ENCODE results near the gene RALBP1. TPM values are rescaled to one million over a fixed set of nuclear protein-coding genes. Genes with fewer than 3 reads are reported as not detected.

The RALBP1 gene
- total and polyA plus RNA-seq, 2 experiments from 2014 or later: 33.5 to 68.0 TPM

- Histone ChIP-seq H3K27me3 (no peaks in the 10 kb centered on the region), H3K36me3 (peaks cover 45% of the 10 kb centered on the region), H3K4me1 (ENCODE audit: low read depth) (no peaks in the 10 kb centered on the region), H3K9me3 (ENCODE audit: low read depth) (no peaks in the 10 kb centered on the region), H3K4me3 (no peak overlapping the region), H3K27ac (no peak overlapping the region)
- no peak for DNase-seq (ENCODE audit: low read depth in 1 of 2, low spot score in 1 of 2)
- no peak for TF ChIP-seq CTCF (IDR thresholded peaks at IDR 0.05; ENCODE audit: low read depth, low read length)
These were observed 111.5 kb downstream of the RALBP1 start for GRCh38 chr18:9586814-9587213.

Other genes starting within 250 kb of the RALBP1 start
- 19.4 and 20.9 TPM in 2 replicates for gene TWSG1, start 140.7 kb upstream of the RALBP1 start, total RNA-seq
- 21.2 and 31.7 TPM in 2 replicates for gene TWSG1, start 140.7 kb upstream of the RALBP1 start, polyA plus RNA-seq
- 58.7 and 75.1 TPM in 2 replicates for gene PPP4R1, start 139.0 kb downstream of the RALBP1 start, total RNA-seq
- 34.3 and 36.5 TPM in 2 replicates for gene PPP4R1, start 139.0 kb downstream of the RALBP1 start, polyA plus RNA-seq
- gene RAB31, start 232.8 kb downstream of the RALBP1 start, total RNA-seq: 7.8 and 8.7 TPM in 2 replicates
- 27.7 and 43.8 TPM in 2 replicates for gene RAB31, start 232.8 kb downstream of the RALBP1 start, polyA plus RNA-seq